GM21390 (cell line): ENCODE data around the gene CD180.

ENCODE experiments used
- ATAC-seq: cut with Tn5 transposase; IDR thresholded peaks from one replicate; pipeline ENCODE4 v1.9.1; 2021; ENCODE audit not compliant: unreplicated experiment

Gene CD180

GRCh38 chr5:67196537-67197059 is at the start of gene CD180:
CD180 (minus strand) TSS chr5:67196799; CDS start chr5:67196641, 158 bp downstream.
- ATAC-seq = no peak

- ATAC-seq = no peak
Observed at GRCh38 chr5:67246108-67246507, 49.5 kb upstream of the CD180 start.

- no peak for ATAC-seq
Observed at GRCh38 chr5:67245259-67245846, 48.8 kb upstream of the CD180 start.

- no peak for ATAC-seq
Observed at GRCh38 chr5:67244345-67244793, 47.8 kb upstream of the CD180 start.

DNA sequence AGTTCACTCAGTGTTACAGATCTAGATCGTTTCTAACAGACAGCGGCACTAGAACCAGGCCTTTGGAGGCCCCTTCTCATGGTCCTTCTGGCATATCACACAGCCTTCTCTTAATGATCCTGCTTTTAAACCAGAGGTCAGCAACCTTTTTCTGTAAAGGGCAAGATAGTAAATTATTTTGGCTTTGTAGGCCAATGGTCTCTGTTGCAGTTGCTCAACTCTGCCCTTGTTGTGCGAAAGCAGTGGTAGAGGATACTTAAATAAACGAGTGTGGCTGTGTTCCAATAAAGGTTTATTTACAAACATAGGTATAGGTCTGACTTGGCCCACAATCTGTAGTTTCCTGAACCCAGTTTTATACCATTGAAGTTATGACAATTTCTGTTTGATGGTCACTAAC is 47.3 kb upstream of the CD180 start:
- no peak for ATAC-seq

- ATAC-seq = no peak
Observed at GRCh38 chr5:67243349-67243748, 46.8 kb upstream of the CD180 start.

- no peak for ATAC-seq
Observed at GRCh38 chr5:67241326-67241725, 44.7 kb upstream of the CD180 start.

- ATAC-seq = no peak
Observed at GRCh38 chr5:67240846-67241245, 44.2 kb upstream of the CD180 start.

GRCh38 chr5:67240065-67240464 is 43.5 kb upstream of the CD180 start:
- no peak for ATAC-seq

GRCh38 chr5:67238191-67238590 is 41.6 kb upstream of the CD180 start:
- ATAC-seq = no peak

- ATAC-seq = no peak
Observed at GRCh38 chr5:67235399-67236110, 39.0 kb upstream of the CD180 start.

DNA sequence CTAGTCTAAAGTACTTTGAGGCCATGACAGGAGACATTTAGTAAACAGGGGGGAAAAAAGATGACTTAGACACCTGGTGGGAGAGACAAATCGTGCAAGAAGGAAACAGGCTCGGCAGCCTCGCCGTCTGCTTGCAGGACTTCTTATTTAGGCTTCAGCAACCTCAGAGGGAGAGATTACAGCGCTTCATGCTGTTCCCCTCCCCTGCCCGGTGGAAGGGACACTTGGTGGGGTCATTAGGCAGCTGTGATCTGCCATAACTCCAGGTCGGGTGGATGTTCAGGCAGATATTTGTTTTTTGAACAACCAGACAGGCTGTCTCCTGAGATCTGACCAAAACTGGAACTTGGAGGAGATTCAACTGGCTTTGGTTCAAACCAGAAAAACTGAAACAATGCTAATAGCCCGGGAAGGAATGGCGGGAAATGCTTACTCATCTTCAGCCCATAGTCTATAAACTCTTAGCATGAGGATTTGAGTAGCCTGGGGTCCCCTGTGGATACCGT is 38.1 kb upstream of the CD180 start:
- ATAC-seq = no peak

GRCh38 chr5:67233075-67233474 is 36.5 kb upstream of the CD180 start:
- no peak for ATAC-seq

DNA sequence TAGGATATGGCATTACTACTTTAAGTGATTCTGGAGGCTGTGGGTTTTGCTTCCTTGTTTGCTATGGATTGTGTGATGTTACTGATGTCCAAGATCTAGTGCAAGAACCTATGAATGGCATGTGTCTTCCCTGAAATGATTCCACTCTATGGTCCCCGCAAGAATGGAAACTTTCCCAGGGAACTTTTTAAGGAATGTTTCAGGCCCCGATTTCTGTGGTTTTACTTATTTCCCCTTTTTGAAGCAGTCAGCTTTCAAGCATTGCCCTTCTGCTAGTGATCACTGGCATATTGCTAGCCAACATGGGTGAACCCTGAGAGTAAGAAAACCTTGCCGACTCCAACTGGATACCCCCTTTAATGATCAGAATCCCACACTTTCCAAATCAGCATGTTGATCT is 26.6 kb upstream of the CD180 start:
- ATAC-seq = no peak

DNA sequence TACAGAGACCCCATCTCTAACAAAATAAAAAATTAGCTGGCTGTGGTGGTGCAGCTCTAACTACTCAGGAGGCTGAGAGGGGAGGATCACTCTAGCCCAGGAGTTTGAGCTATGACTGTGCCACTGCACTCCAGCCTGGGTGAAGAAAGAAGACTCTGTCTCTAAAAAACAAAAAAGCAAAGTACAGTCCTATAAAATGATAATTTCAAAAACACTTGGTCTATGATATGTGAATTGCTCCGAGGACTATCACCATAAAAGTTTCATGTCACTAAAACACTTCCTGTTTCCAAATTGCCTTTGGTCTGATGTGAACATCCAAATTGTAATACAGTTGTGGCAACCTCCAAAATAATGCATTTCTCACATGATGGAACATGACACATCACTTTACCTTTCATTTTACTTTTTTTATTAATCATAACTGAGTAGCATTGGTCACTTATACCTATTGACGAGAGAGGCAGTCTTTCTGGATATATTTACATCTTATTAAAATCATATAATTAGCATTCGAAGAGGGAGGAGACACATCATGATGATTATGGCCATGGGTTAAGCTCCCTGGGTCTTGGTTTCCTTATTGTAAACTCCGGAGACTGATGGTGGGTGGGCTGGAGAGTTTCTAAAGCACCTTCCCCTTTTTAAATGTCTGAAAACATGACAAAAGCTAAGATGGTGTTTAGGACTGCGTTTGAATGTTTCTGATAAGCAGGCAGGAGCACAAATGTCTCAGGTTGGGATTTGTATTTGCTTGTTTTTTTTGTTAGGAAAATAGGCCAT is 25.8 kb upstream of the CD180 start:
- peak; percentile 46 for ATAC-seq

DNA sequence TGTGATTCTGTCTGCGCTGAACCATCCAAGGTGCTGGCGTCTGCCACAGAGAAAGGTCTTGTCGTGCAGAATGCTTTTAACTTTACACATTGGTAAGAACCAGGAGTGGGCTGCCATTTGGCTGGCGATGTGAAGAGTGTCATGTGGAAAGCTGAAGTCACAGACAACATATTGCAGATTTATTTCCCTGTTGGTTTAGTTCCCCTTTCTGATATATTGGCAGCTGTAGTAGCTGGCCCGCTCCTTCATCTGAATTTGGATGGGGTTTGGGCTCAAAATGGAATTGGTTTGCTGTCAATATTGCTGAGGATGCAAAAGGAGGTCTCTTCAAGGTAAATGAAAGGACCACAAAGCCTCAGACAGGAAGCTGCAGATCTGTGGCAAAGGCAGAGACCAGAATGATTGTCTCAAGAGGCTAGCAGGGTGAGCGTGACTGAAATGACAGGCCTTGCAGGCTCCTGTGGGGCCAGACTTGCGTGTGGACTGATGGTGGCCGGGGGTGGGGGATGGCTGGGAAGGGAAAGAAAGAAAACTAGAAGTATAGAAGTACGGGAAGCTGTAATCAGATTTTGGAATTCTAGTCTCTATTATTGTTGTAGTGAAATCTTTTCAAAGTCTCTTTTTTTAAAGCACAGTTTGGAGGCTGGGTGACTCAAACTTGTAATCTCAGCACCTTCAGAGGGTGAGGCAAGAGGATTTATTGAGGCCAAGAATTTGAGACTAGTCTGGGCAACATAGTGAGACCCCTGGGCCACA is 25.1 kb upstream of the CD180 start:
- ATAC-seq = peak; percentile 91

DNA sequence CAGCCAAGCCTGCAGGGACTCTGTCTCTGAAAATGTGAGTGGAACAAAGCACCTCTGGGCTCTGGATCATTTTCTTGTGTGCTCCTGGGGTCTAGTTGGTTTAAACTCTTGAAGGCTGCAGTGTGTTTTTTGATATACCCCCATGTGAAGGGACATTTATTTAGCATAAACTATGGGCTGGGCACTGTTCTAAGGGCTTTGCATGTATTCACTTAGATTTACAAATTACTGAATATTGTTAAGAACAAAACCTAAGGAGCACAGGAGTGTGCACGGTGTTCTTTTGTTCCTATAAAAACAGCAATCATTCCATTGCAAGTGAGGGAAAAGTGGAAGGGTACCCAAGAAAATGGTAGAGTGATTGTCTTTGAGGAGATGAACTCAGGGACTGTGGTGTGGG is 20.0 kb upstream of the CD180 start:
- ATAC-seq = no peak

DNA sequence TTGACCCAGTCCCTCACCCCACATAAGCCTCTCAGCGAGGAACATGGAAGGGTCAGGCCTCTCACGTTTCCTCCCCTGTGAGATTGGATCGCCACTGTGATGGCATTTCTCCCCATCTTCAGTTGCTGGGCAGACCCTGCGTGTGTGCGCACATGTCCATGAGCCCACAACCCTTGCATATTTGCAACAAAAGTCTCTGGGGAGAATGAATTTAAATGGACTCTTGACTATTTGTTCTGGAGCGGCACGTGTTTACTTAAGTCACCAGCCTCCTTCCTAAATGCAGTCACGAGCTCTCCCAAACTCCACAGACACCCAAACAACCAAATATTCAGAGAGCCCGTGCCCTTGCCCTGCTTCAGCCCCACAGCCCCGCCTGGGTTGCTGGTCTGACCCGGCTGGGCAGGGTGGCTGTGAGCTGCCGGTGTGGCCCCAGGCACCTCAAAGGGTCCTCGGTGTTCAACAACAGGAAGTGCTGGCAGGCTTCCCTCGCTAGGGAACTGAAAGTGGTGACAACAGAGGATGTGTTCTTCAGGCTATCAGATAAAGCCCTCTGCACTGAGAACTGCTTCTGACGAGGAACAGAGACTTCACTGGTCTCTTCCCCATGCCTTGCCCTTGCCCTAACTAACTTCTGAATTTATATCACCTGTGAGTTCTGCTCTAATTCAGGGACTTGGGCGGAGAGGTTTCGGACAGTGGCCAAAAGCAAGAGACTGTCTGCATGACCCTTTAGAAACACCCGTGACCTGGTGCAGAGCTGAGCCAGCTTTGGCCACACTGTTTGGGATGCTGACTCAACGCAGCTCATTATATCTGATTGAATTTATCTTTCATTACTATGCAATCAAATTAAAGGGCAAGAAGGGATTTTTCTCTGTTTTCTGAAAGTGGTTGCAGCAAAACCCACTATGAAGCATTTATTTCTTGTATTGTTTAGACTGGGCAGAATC is 19.2 kb upstream of the CD180 start:
- peak; percentile 100 for ATAC-seq

DNA sequence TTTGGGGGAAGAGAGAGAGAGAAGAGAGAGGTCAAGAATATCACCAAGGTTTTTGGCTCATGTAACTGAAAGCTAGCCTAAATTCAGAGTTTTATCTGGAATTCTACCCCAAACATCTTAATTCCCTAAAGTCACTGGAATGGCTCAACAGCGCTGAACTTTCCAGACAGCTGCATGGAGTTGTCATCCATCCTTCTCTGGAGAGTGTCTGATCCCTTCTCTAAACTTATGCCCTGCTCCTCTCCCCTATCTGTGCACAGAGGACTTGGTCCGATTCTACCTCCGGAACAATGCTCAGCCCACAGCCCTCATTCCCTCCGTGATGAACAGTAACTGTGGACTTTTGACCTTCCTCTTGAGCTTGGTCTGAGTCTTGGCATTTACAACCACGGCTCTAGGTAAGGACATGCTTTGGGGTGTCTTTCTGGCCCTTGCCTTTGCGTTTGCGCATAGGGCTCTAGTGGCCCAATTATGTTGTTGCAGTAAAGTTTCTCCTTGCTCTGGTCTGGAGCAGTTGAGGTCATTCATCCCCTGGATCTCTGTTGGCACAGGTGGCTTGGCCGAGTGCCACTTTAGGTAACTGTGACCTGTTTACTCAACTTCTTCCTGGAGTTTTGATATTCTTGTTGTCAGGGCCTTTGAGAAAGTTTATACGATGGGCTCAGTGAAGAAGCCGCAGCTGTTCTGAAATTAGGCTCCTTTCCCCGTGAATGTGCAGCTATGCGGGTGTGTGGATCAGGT is 18.3 kb upstream of the CD180 start:
- no peak for ATAC-seq
